HG03103 (cell line): Measurements from ENCODE around the gene LEPR.
"Not testable (repeated sequence)": the region's sequence is repeated elsewhere in the genome, so short reads cannot be mapped to it uniquely, and the experiment has no call there.

ENCODE experiments used
- ATAC-seq: cut with Tn5 transposase; IDR thresholded peaks from one replicate; pipeline ENCODE4 v1.9.1; 2021; ENCODE audit warnings: low read depth; ENCODE audit not compliant: unreplicated experiment

Gene LEPR

GRCh38 chr1:65435987-65436386, 15.5 kb downstream of the LEPR start:
- ATAC-seq = no peak

GRCh38 chr1:65437616-65438015, 17.1 kb downstream of the LEPR start:
- ATAC-seq = no peak

GRCh38 chr1:65440322-65440900, 19.9 kb downstream of the LEPR start:
- no peak for ATAC-seq

GRCh38 chr1:65440915-65441314, 20.4 kb downstream of the LEPR start:
- no peak for ATAC-seq

GRCh38 chr1:65441464-65441863, 21.0 kb downstream of the LEPR start:
- no peak for ATAC-seq

GRCh38 chr1:65442442-65442841, 22.0 kb downstream of the LEPR start:
- no peak for ATAC-seq

GRCh38 chr1:65443647-65444046, 23.2 kb downstream of the LEPR start:
- ATAC-seq = no peak

GRCh38 chr1:65444128-65444640, 23.7 kb downstream of the LEPR start:
- no peak for ATAC-seq

GRCh38 chr1:65445837-65446236, 25.4 kb downstream of the LEPR start:
- ATAC-seq = no peak

- no peak for ATAC-seq
These were observed 28.9 kb downstream of the LEPR start for GRCh38 chr1:65449214-65449823.

GRCh38 chr1:65455678-65456077, 35.2 kb downstream of the LEPR start:
- ATAC-seq = not testable (repeated sequence)

- no peak for ATAC-seq
These were observed 36.0 kb downstream of the LEPR start for GRCh38 chr1:65456481-65456880.

- ATAC-seq = no peak
These were observed 37.4 kb downstream of the LEPR start for GRCh38 chr1:65457868-65458267.

- ATAC-seq = no peak
These were observed 38.4 kb downstream of the LEPR start for GRCh38 chr1:65458730-65459396.

GRCh38 chr1:65459397-65459768, 38.9 kb downstream of the LEPR start:
- peak; percentile 86 for ATAC-seq

- not testable (repeated sequence) for ATAC-seq
These were observed 45.4 kb downstream of the LEPR start for GRCh38 chr1:65465837-65466236.

- ATAC-seq = no peak
These were observed 47.1 kb downstream of the LEPR start for GRCh38 chr1:65467536-65467935.

GRCh38 chr1:65469126-65469888, 48.8 kb downstream of the LEPR start:
- no peak for ATAC-seq

GRCh38 chr1:65469889-65470340, 49.4 kb downstream of the LEPR start:
- no peak for ATAC-seq
